Rectal smooth muscle tissue (tissue), 1 donor: ENCODE results near the gene BCL3.

Experiments
- H3K27ac ChIP-seq: one replicate; pipeline ENCODE4 v1.7.0; 2013; ENCODE audit warnings: low read depth, low read length, inconsistent platforms
- H3K27me3 ChIP-seq: one replicate; pipeline ENCODE4 v1.7.0; 2013; ENCODE audit warnings: low read length; ENCODE audit not compliant: control insufficient read depth, insufficient read depth
- H3K36me3 ChIP-seq: one replicate; pipeline ENCODE4 v1.7.0; 2013; ENCODE audit warnings: low read length; ENCODE audit not compliant: control insufficient read depth, insufficient read depth
- H3K4me1 ChIP-seq: one replicate; pipeline ENCODE4 v1.7.0; 2013; ENCODE audit warnings: low read length; ENCODE audit not compliant: control insufficient read depth, insufficient read depth
- H3K4me3 ChIP-seq: one replicate; pipeline ENCODE4 v1.7.0; 2013; ENCODE audit warnings: low read length
- H3K9ac ChIP-seq: one replicate; pipeline ENCODE4 v1.7.0; 2013; ENCODE audit warnings: low read length

Gene BCL3

GRCh38 chr19:44795398-44795987, 47.0 kb downstream of the BCL3 start:
- no peaks in the 10 kb centered on the region for H3K4me1 ChIP-seq
- no peak overlapping the region for H3K27ac ChIP-seq
- no peaks in the 10 kb centered on the region for H3K36me3 ChIP-seq
- H3K9ac ChIP-seq = no peak overlapping the region
- H3K27me3 ChIP-seq = no peaks in the 10 kb centered on the region
- no peak overlapping the region for H3K4me3 ChIP-seq

- Histone ChIP-seq H3K4me3 (no peak overlapping the region), H3K9ac (no peak overlapping the region), H3K27me3 (no peaks in the 10 kb centered on the region), H3K36me3 (no peaks in the 10 kb centered on the region), H3K27ac (no peak overlapping the region), H3K4me1 (no peaks in the 10 kb centered on the region)
These were observed 48.2 kb downstream of the BCL3 start for GRCh38 chr19:44796701-44797115.

GRCh38 chr19:44799627-44800346, 51.3 kb downstream of the BCL3 start:
- Histone ChIP-seq H3K27ac (no peak overlapping the region), H3K4me3 (no peak overlapping the region), H3K27me3 (no peaks in the 10 kb centered on the region), H3K4me1 (no peaks in the 10 kb centered on the region), H3K36me3 (no peaks in the 10 kb centered on the region), H3K9ac (no peak overlapping the region)

- Histone ChIP-seq H3K9ac (no peak overlapping the region), H3K36me3 (no peaks in the 10 kb centered on the region), H3K4me1 (no peaks in the 10 kb centered on the region), H3K4me3 (no peak overlapping the region), H3K27me3 (no peaks in the 10 kb centered on the region), H3K27ac (no peak overlapping the region)
These were observed 52.0 kb downstream of the BCL3 start for GRCh38 chr19:44800461-44800860.

- Histone ChIP-seq H3K9ac (no peak overlapping the region), H3K36me3 (no peaks in the 10 kb centered on the region), H3K27ac (no peak overlapping the region), H3K4me1 (no peaks in the 10 kb centered on the region), H3K4me3 (no peak overlapping the region), H3K27me3 (no peaks in the 10 kb centered on the region)
These were observed 55.2 kb downstream of the BCL3 start for GRCh38 chr19:44803442-44804428.

GRCh38 chr19:44806291-44806690, 57.8 kb downstream of the BCL3 start:
- H3K4me1 ChIP-seq = peaks cover 6% of the 10 kb centered on the region
- H3K9ac ChIP-seq = no peak overlapping the region
- no peak overlapping the region for H3K4me3 ChIP-seq
- peaks cover 2% of the 10 kb centered on the region for H3K27me3 ChIP-seq
- H3K36me3 ChIP-seq = no peaks in the 10 kb centered on the region
- no peak overlapping the region for H3K27ac ChIP-seq

GRCh38 chr19:44807162-44807561, 58.7 kb downstream of the BCL3 start:
- Histone ChIP-seq H3K4me3 (no peak overlapping the region), H3K9ac (no peak overlapping the region), H3K36me3 (no peaks in the 10 kb centered on the region), H3K4me1 (peaks cover 6% of the 10 kb centered on the region), H3K27ac (no peak overlapping the region), H3K27me3 (peaks cover 2% of the 10 kb centered on the region)

- Histone ChIP-seq H3K27ac (no peak overlapping the region), H3K36me3 (no peaks in the 10 kb centered on the region), H3K4me3 (no peak overlapping the region), H3K27me3 (peaks cover 2% of the 10 kb centered on the region), H3K9ac (no peak overlapping the region), H3K4me1 (peaks cover 6% of the 10 kb centered on the region)
These were observed 59.3 kb downstream of the BCL3 start for GRCh38 chr19:44807652-44808462.

- Histone ChIP-seq H3K9ac (peak within 1 kb of the TSS; percentile 61), H3K36me3 (no peaks in the 10 kb centered on the region), H3K4me3 (peak within 1 kb of the TSS; percentile 75), H3K27ac (no peak within 1 kb of the TSS), H3K27me3 (peaks cover 2% of the 10 kb centered on the region), H3K4me1 (peaks cover 6% of the 10 kb centered on the region)
These were observed 60.2 kb downstream of the BCL3 start, which contains the start of gene BCAM for GRCh38 chr19:44808463-44809371. Gene BCAM (plus strand): TSS chr19:44809103. CDS start chr19:44809125, 22 bp downstream.
